Trophoblast cell (in vitro differentiated cells and primary cell): ENCODE data around the gene SLIT1.

Source experiments
- DNase-seq, 2 donors: peaks; one replicate each; pipeline ENCODE4 v3.0.0-alpha.2; 2016
- H2AFZ ChIP-seq: 2 replicates; pipeline ENCODE4 v1.6.1; 2013; ENCODE audit warnings: low read length, moderate library complexity, mild to moderate bottlenecking; ENCODE audit not compliant: insufficient read depth, poor library complexity
- H2AK5ac ChIP-seq: 2 replicates; pipeline ENCODE4 v1.6.1; 2013; ENCODE audit warnings: mild to moderate bottlenecking, low read length
- H2BK120ac ChIP-seq: 2 replicates; pipeline ENCODE4 v1.6.1; 2013; ENCODE audit warnings: low read length, mild to moderate bottlenecking, moderate library complexity; ENCODE audit not compliant: insufficient read depth, poor library complexity
- H2BK12ac ChIP-seq: 2 replicates; pipeline ENCODE4 v1.6.1; 2013; ENCODE audit warnings: mild to moderate bottlenecking, low read length, moderate library complexity
- H2BK5ac ChIP-seq: 2 replicates; pipeline ENCODE4 v1.6.1; 2013; ENCODE audit warnings: low read length, low read depth, moderate library complexity, mild to moderate bottlenecking; ENCODE audit not compliant: poor library complexity
- H3K14ac ChIP-seq: 2 replicates; pipeline ENCODE4 v1.6.1; 2013; ENCODE audit warnings: mild to moderate bottlenecking, low read length
- H3K18ac ChIP-seq: 2 replicates; pipeline ENCODE4 v1.6.1; 2013; ENCODE audit warnings: mild to moderate bottlenecking, low read length
- H3K23ac ChIP-seq: 2 replicates; pipeline ENCODE4 v1.6.1; 2013; ENCODE audit warnings: low read length
- H3K27ac ChIP-seq: 2 replicates; pipeline ENCODE4 v1.5.1; 2013; ENCODE audit warnings: low read depth, mild to moderate bottlenecking, inconsistent platforms, low read length, moderate library complexity
- H3K27me3 ChIP-seq: 2 replicates; pipeline ENCODE4 v1.6.1; 2013; ENCODE audit warnings: inconsistent platforms, mild to moderate bottlenecking, low read length, moderate library complexity; ENCODE audit not compliant: insufficient read depth
- H3K36me3 ChIP-seq, 2 experiments: 1 replicate in 1 of 2; 2 replicates in 1 of 2; pipeline ENCODE4 v1.6.1; 2013; ENCODE audit warnings: low read length in 2 of 2, mild to moderate bottlenecking in 2 of 2, moderate library complexity in 1 of 2; ENCODE audit not compliant: insufficient read depth in 2 of 2, control insufficient read depth in 1 of 2
- H3K4ac ChIP-seq: 2 replicates; pipeline ENCODE4 v1.6.1; 2013; ENCODE audit warnings: low read depth, mild to moderate bottlenecking, low read length, moderate library complexity
- H3K4me1 ChIP-seq, 2 experiments: 1 replicate in 1 of 2; 2 replicates in 1 of 2; pipeline ENCODE4 v1.6.1; 2013; ENCODE audit warnings: low read length in 2 of 2, mild to moderate bottlenecking in 2 of 2, moderate library complexity in 1 of 2; ENCODE audit not compliant: insufficient read depth in 2 of 2, control insufficient read depth in 1 of 2
- H3K4me2 ChIP-seq: 2 replicates; pipeline ENCODE4 v1.6.1; 2013; ENCODE audit warnings: inconsistent platforms, mild to moderate bottlenecking, low read length, moderate library complexity
- H3K4me3 ChIP-seq: 2 replicates; pipeline ENCODE4 v1.5.1; 2013; ENCODE audit warnings: mild to moderate bottlenecking, low read depth, low read length, inconsistent platforms
- H3K79me1 ChIP-seq: one replicate; pipeline ENCODE4 v1.6.1; 2013; ENCODE audit warnings: low read length
- H3K79me2 ChIP-seq: 2 replicates; pipeline ENCODE4 v1.6.1; 2013; ENCODE audit warnings: low read length, mild to moderate bottlenecking; ENCODE audit not compliant: control insufficient read depth, insufficient read depth, poor library complexity
- H3K9ac ChIP-seq: 2 replicates; pipeline ENCODE4 v1.6.1; 2013; ENCODE audit warnings: mild to moderate bottlenecking, low read length
- H3K9me3 ChIP-seq: 2 replicates; pipeline ENCODE4 v1.6.1; 2013; ENCODE audit warnings: low read depth, mild to moderate bottlenecking, control low read depth, inconsistent platforms, low read length; ENCODE audit not compliant: insufficient read depth
- H4K12ac ChIP-seq: 2 replicates; pipeline ENCODE4 v1.6.1; 2013; ENCODE audit warnings: low read depth, mild to moderate bottlenecking, low read length, moderate library complexity
- H4K8ac ChIP-seq: 2 replicates; pipeline ENCODE4 v1.6.1; 2013; ENCODE audit warnings: low read depth, mild to moderate bottlenecking, low read length, moderate library complexity
- H4K91ac ChIP-seq: one replicate; pipeline ENCODE4 v1.6.1; 2013; ENCODE audit warnings: low read depth, mild to moderate bottlenecking, low read length, moderate library complexity
- WGBS: extraction: QIAGEN DNeasy Blood & Tissue Kit; methylation state at CpG from one replicate; pipeline ENCODE4 v1.1.7; 2013; ENCODE audit warnings: missing lambda C conversion rate; ENCODE audit not compliant: insufficient read length, insufficient coverage; ENCODE audit errors: extremely low coverage; 5-methylcytosine and 5-hydroxymethylcytosine counted together

Gene SLIT1

GRCh38 chr10:97059872-97060205 is 125.9 kb downstream of the SLIT1 start:
- no peak overlapping the region for H2AK5ac ChIP-seq
- H4K91ac ChIP-seq = no peak overlapping the region
- no peak overlapping the region for H3K18ac ChIP-seq
- no peaks in the 10 kb centered on the region for H3K27me3 ChIP-seq
- H4K8ac ChIP-seq = no peak overlapping the region
- H3K27ac ChIP-seq = no peak overlapping the region
- H3K14ac ChIP-seq = no peak overlapping the region
- no peak overlapping the region for H2BK5ac ChIP-seq
- H2BK120ac ChIP-seq = no peak overlapping the region
- H3K9ac ChIP-seq = no peak overlapping the region
- no peaks in the 10 kb centered on the region for H3K4me1 ChIP-seq
- H3K79me2 ChIP-seq = no peaks in the 10 kb centered on the region
- H4K12ac ChIP-seq = no peak overlapping the region
- H3K23ac ChIP-seq = no peak overlapping the region
- H3K9me3 ChIP-seq = no peaks in the 10 kb centered on the region
- no peak overlapping the region for H3K4me2 ChIP-seq
- H3K79me1 ChIP-seq = no peaks in the 10 kb centered on the region
- no peak for DNase-seq
- no peak overlapping the region for H2AFZ ChIP-seq
- H3K4ac ChIP-seq = no peak overlapping the region
- WGBS = no CpG with 5 or more reads among the region's 7 CpGs
- H3K4me3 ChIP-seq = no peak overlapping the region
- no peak overlapping the region for H2BK12ac ChIP-seq
- H3K36me3 ChIP-seq = no peaks in the 10 kb centered on the region

- Histone ChIP-seq H3K4me3 (no peak overlapping the region), H3K9me3 (no peaks in the 10 kb centered on the region), H3K79me2 (no peaks in the 10 kb centered on the region), H3K4ac (no peak overlapping the region), H2BK5ac (no peak overlapping the region), H3K79me1 (no peaks in the 10 kb centered on the region), H3K9ac (no peak overlapping the region), H3K18ac (no peak overlapping the region), H3K14ac (no peak overlapping the region), H4K8ac (no peak overlapping the region), H3K27ac (no peak overlapping the region), H3K4me2 (no peak overlapping the region), H2BK120ac (no peak overlapping the region), H3K23ac (no peak overlapping the region), H3K4me1 (no peaks in the 10 kb centered on the region), H2AK5ac (no peak overlapping the region), H2BK12ac (no peak overlapping the region), H3K36me3 (no peaks in the 10 kb centered on the region), H2AFZ (no peak overlapping the region), H4K91ac (no peak overlapping the region), H3K27me3 (no peaks in the 10 kb centered on the region), H4K12ac (no peak overlapping the region)
- DNase-seq = no peak
- no CpG with 5 or more reads among the region's 14 CpGs for WGBS
Measured at GRCh38 chr10:97059006-97059871, 126.5 kb downstream of the SLIT1 start.

- no peak overlapping the region for H3K4me3 ChIP-seq
- no peak overlapping the region for H3K14ac ChIP-seq
- H3K9ac ChIP-seq = no peak overlapping the region
- H3K27ac ChIP-seq = no peak overlapping the region
- H3K4me2 ChIP-seq = no peak overlapping the region
- H2AFZ ChIP-seq = no peak overlapping the region
- no peak overlapping the region for H3K18ac ChIP-seq
- H3K9me3 ChIP-seq = no peaks in the 10 kb centered on the region
- H3K4me1 ChIP-seq = no peaks in the 10 kb centered on the region
- H4K8ac ChIP-seq = no peak overlapping the region
- no peaks in the 10 kb centered on the region for H3K79me1 ChIP-seq
- H4K12ac ChIP-seq = no peak overlapping the region
- no peak overlapping the region for H4K91ac ChIP-seq
- H3K79me2 ChIP-seq = no peaks in the 10 kb centered on the region
- no peak overlapping the region for H3K4ac ChIP-seq
- no peak for DNase-seq
- no peaks in the 10 kb centered on the region for H3K27me3 ChIP-seq
- no peak overlapping the region for H3K23ac ChIP-seq
- H2BK120ac ChIP-seq = no peak overlapping the region
- H3K36me3 ChIP-seq = no peaks in the 10 kb centered on the region
- no CpG with 5 or more reads among the region's 4 CpGs for WGBS
- H2BK5ac ChIP-seq = no peak overlapping the region
- no peak overlapping the region for H2BK12ac ChIP-seq
- no peak overlapping the region for H2AK5ac ChIP-seq
Measured at GRCh38 chr10:97058521-97058920, 127.2 kb downstream of the SLIT1 start.

GRCh38 chr10:97057491-97058235 is 128.1 kb downstream of the SLIT1 start:
- Histone ChIP-seq H2BK5ac (no peak overlapping the region), H3K23ac (no peak overlapping the region), H3K79me1 (no peaks in the 10 kb centered on the region), H2AK5ac (no peak overlapping the region), H4K12ac (no peak overlapping the region), H3K18ac (no peak overlapping the region), H3K27me3 (no peaks in the 10 kb centered on the region), H3K4ac (no peak overlapping the region), H3K79me2 (no peaks in the 10 kb centered on the region), H3K14ac (no peak overlapping the region), H3K9me3 (no peaks in the 10 kb centered on the region), H3K4me2 (no peak overlapping the region), H2BK120ac (no peak overlapping the region), H3K36me3 (no peaks in the 10 kb centered on the region), H3K4me1 (no peaks in the 10 kb centered on the region), H3K4me3 (no peak overlapping the region), H4K8ac (no peak overlapping the region), H3K9ac (no peak overlapping the region), H3K27ac (no peak overlapping the region), H2AFZ (no peak overlapping the region), H2BK12ac (no peak overlapping the region), H4K91ac (no peak overlapping the region)
- no peak for DNase-seq
- no CpG with 5 or more reads among the region's 9 CpGs for WGBS
